HG02623 (cell line): Measurements from ENCODE around the gene COX19.

Experiments used
- ATAC-seq: cut with Tn5 transposase; IDR thresholded peaks from one replicate; pipeline ENCODE4 v1.9.1; 2021; ENCODE audit warnings: moderate library complexity; ENCODE audit not compliant: unreplicated experiment

Gene COX19

DNA sequence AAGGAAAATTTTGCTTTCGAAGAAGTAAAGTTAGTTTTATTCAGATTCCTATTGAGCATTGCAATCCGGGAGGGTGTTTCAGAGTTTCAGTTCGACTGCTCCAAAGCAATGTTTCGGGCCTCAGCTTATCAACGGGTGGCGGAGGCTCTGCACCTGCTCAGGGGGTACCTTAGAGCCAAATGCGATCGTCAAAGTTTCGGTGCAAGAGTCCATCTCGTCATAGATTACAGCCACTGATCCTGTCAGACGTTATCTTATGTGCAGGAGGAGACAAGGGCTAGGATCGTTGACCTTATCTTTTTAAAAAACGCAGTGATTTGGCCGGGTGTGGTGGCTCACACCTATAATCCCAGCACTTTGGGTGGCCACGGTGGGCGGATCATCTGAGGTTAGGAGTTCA is 3.8 kb upstream of the COX19 start:
- ATAC-seq: no peak

DNA sequence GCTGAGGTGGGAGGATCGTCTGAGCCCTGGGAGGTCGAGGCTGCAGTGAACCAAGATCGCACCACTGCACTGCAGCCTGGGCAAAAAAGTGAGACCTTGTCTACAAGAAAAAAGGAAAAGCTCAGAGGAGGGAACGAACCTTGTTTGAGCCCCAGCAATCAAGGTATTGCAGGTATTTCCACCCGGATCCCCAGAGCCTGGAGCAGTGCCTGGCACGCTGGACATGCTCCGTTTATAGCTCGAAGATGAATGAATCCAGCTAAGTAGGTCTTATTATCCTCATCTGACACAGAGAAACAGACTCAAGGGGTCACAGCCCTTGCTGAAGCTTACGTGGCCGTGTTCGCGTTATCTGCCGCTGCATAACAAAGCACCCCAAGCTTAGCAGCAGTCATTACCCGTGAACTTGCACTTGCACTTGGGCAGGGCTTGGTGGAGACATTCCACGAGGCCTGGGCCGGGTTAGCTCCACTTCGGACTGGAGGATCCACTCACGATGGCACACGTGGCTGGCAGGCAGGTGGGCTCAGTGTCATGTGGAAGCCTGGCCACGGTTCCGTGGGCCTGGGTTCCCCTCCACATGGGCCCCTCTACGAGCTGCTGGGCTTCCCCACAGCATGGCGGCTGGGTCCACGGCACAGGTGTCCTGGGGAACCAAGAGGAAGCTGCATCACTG is 3.2 kb upstream of the COX19 start:
- ATAC-seq: no peak

- ATAC-seq: no peak
These were observed 2.6 kb upstream of the COX19 start for GRCh38 chr7:978049-978346.

GRCh38 chr7:977326-978048 is 2.1 kb upstream of the COX19 start:
- ATAC-seq: no peak

GRCh38 chr7:976901-977325 is 1.6 kb upstream of the COX19 start:
- no peak for ATAC-seq

DNA sequence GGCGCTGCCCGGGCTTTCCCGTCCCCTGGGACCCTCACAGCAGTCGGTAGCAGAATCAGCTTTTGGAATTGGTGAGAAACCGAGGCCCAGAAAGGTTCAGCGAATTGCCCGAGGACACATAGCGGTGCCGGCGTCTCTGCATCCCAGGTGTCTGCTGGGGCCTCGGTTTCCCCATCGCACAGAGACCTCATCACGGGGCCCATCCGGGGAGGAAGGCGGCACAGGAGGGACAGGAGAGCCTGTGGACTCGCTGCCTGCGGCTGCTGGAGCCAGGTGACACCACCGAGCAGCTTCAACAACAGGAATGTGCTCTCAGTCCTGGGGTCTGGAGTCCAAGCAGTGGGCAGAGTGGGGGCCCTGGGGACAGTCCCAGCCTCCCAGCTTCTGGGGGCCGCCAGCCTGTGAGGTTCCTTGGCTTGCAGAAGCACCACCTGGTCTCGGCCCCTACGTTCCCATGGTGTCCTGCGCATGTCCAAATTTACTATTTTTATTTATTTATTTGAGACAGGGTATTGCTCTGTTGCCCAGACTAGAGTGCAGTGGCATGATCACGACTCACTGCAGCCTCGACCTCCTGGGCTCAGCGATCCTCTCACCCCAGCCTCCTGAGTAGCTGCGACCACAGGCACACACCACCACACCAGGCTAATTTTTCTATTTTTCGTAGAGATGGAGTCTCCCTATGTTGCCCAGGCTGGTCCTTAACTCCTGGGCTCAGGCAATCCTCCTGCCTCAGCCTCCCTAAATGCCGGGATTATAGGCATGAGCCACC is 539 bp upstream of the COX19 start:
- ATAC-seq: no peak

DNA sequence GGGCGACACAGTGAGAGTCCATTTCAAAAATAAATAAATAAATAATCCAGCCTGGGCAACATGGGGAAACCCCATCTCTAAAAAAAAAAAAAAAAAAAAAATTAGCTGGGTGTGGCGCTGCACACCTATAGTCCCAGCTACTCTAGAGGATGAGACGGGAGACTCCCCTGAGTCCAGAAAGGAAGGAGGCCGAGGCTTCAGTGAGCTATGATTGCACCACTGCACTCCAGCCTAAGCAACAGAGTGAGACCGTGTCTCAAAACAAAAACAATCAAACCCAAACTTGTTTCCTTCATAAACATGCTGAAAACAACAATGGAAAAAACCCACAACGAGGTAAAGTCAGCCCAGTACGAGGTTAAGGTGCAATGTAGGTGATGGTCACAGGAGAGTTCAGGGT is 1.2 kb downstream of the COX19 start:
- no peak for ATAC-seq

- ATAC-seq: no peak
These were observed 2.0 kb downstream of the COX19 start for GRCh38 chr7:973312-973711.

GRCh38 chr7:972676-973309 is 2.6 kb downstream of the COX19 start:
- no peak for ATAC-seq

DNA sequence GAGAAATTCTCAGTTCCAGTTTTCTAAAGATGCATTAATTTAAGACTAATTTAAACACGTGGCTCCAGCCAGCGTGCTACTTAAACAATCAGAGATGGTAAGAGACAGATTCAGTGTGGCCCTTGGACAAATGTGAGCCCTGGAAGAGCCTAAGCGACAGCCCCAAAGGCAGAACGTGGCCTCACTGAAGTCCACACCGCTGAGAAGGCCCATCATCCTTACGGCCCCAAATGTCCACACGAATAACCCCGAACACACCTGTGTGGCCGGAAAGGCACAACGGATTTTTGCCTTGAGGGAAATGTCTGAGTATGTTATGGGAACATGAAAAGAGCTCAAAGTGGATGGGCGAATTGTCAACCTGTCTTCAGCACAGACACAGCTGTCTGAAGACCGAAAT is 3.2 kb downstream of the COX19 start:
- no peak for ATAC-seq

- ATAC-seq: no peak
These were observed 4.6 kb downstream of the COX19 start for GRCh38 chr7:970744-971143.

GRCh38 chr7:969403-969802 is 5.9 kb downstream of the COX19 start:
- no peak for ATAC-seq

GRCh38 chr7:968205-969105 is 6.9 kb downstream of the COX19 start:
- no peak for ATAC-seq

DNA sequence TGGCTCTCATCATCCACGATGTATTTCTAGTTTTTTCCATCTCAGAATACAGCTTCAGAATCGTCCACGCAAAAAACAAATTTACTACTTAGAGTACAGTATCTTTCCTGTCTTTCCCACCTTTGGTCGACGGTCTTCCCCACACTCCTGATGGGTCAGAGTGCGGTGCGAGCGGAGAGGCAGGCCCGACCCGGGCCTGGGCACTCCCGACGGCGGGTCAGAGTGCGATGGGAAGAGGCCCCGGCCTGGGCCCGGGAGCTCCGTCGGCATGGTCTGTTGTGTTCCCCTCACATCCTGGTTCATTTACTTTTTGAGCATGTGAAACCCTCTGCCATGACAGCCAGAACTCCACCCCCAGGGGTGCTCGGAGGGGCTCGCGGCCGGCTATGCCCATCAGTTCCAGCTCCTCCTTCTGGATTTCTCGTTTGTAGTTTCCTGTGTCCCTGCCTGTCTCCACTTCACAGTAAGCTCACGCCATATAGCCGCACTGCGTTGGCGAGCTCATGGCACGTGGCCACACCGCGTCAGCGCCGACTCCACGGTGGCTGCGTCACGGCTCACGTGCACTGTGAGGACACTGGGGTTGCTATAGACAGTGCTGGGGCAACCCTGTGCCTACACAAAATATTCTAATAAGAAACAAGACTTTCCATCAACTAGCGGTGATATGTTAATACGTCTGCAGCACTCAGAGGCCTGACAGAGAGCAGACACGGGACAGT is 7.8 kb downstream of the COX19 start:
- ATAC-seq: no peak

GRCh38 chr7:966291-967069 is 8.9 kb downstream of the COX19 start:
- ATAC-seq: no peak

DNA sequence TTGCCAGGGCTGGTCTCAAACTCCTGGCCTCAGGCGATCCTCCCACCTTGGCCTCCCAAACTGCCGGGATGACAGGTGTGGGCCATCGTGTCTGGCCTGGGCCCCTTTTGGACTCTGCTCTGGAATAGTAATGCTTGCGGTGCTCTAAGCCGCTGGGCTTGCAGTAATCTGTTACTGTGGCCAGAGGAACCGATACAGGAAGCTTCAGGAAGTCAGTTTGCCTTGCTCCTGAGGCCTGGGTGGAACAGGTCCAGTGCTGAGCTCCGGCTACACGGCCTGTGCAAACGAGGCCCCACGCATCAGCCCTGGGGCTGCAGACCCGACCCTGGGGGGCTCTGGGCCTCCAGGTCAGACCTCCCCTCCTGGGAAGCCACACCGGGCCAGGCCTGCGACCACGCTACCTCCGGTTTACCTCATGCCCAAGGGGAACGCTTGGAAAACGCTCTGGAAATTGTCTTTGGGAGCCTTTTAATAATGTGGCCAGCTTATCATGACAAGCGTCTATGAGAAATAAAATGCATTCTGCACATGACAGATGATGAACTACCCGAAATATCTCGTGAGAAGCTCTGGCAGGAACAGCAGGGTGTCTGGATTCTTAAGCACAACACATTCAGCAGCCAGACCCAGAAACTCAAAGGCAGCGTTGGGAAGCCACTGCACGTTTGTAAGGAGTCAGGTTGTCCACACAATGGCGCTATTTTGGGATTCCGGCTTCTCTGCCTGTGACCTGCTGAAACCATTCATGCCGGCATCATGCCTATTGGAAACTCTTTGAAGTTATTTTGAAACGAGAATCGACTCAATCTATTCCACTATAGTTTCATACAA is 10.7 kb downstream of the COX19 start:
- no peak for ATAC-seq

DNA sequence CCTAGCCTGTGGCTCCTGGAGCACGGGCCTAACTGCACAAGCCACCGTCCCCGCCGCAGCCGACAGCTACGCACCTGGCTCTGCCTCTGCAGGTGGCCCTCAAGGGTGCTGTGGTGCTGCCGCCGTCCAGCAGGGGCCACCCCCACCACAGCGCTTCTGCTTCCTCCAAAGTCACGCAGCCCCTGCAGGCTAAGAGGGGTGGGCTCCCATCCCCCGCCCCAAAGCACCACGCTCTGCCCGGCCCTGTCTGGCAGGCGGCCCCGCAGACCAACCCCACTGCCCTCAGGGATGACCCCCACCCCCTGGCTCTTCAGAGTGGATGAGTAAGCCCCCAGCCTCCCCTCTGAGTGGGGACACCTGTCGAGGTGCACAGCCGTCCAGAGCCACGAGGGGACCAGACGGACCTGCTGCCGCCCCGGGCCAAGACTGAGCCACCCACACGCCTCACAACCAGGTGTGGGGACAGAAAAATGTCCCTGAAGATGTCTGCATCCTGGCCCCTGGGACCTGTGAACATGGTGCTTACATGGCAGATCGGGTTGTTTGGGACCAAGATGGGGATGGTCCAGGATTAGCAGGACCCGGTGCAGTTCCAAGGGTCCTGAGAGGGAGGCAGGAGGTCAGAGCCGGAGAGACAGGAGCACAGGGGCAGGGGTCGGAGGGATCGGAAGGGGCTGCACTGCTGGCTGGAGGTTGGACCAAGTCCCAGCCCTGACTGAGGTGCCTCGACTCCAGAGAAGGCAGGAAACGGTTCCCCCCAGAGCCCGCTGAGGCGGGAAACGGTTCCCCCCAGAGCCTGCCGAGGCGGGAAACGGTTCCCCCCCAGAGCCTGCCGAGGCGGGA is 11.9 kb downstream of the COX19 start:
- no peak for ATAC-seq
